GM18858 (cell line): ENCODE measurements around the gene RPAIN.

Experiments used
- ATAC-seq: cut with Tn5 transposase; IDR thresholded peaks from one replicate; pipeline ENCODE4 v1.9.1; 2021; ENCODE audit not compliant: unreplicated experiment

The RPAIN gene

DNA sequence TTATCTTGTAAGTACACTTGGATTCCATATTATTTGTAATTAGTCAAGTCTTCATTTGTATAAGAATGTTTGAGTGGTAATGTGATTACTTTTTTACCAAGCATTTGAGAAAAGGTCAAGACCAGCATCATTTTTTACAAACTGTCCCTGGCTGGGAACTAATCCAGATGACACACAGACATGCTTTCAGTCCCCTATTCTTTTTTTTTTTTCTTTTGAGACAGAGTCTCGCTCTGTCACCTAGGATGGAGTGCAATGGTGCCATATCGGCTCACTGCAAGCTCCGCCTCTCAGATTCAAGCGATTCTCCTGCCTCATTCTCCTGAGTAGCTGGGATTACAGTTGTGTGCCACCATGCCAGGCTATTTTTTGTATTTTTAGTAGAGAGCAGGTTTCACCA, 61.5 kb downstream of the RPAIN start:
- no peak for ATAC-seq
